HepG2 (cell line): ENCODE measurements around the gene TRA2B. TPM values are rescaled to one million over a fixed set of nuclear protein-coding genes. Genes with fewer than 3 reads are reported as not detected.

Source experiments
- CHD4 ChIP-seq: fragments of 200-600 bp; sonication (generic); IDR thresholded peaks from 2 replicates; pipeline ENCODE4 v1.7.0; 2017; ENCODE audit warnings: mild to moderate bottlenecking, low read length, borderline replicate concordance
- E2F2 ChIP-seq: sonication (generic); formaldehyde crosslinking; IDR thresholded peaks from 2 replicates; pipeline ENCODE4 v1.4.0; 2020; ENCODE audit warnings: missing genetic modification reagents, borderline replicate concordance
- GABPA ChIP-seq, 2 experiments: IDR thresholded peaks; 2 replicates each; pipeline ENCODE4 v1.6.1; 2011 to 2016; ENCODE audit warnings: low read depth in 2 of 2, low read length in 1 of 2, missing biosample characterization in 1 of 2, missing genetic modification characterization in 1 of 2
- KAT2B ChIP-seq: fragments of 150-350 bp; IDR thresholded peaks from 2 replicates; pipeline ENCODE4 v1.6.1; 2014; ENCODE audit warnings: low read depth, low read length, borderline replicate concordance
- MLLT10 ChIP-seq: sonication (generic); formaldehyde crosslinking; IDR thresholded peaks from 2 replicates; pipeline ENCODE4 v1.4.0; 2020; ENCODE audit warnings: missing genetic modification reagents
- NFE2L2 ChIP-seq: fragments of 150-350 bp; IDR thresholded peaks from 2 replicates; pipeline ENCODE4 v1.6.1; 2014; ENCODE audit warnings: low read length
- PAF1 ChIP-seq: IDR thresholded peaks from 2 replicates; pipeline ENCODE4 v1.6.1; 2016; ENCODE audit warnings: missing genetic modification reagents, missing compliant biosample characterization
- PHF5A ChIP-seq: IDR thresholded peaks from one replicate; pipeline ENCODE4 v1.6.1; 2018; ENCODE audit warnings: low read depth, missing genetic modification reagents; ENCODE audit not compliant: unreplicated experiment
- PLSCR1 ChIP-seq: sonication (generic); formaldehyde crosslinking; IDR thresholded peaks from 2 replicates; pipeline ENCODE4 v1.5.0; 2020; ENCODE audit warnings: missing genetic modification reagents, mild to moderate bottlenecking, borderline replicate concordance
- RCOR2 ChIP-seq: IDR thresholded peaks from 2 replicates; pipeline ENCODE4 v1.6.1; 2016; ENCODE audit warnings: missing biosample characterization, missing genetic modification reagents
- REL ChIP-seq: sonication (generic); formaldehyde crosslinking; conservative IDR thresholded peaks from 2 replicates; pipeline ENCODE4 v1.8.0; 2022; ENCODE audit warnings: mild to moderate bottlenecking, missing genetic modification reagents, moderate library complexity
- RFX1 ChIP-seq: fragments of 450-650 bp; IDR thresholded peaks from 2 replicates; pipeline ENCODE4 v1.6.1; 2017
- RFX3 ChIP-seq: IDR thresholded peaks from 2 replicates; pipeline ENCODE4 v1.6.1; 2016; ENCODE audit warnings: missing biosample characterization, missing genetic modification reagents
- SNAPC2 ChIP-seq: sonication (generic); formaldehyde crosslinking; IDR thresholded peaks from 2 replicates; pipeline ENCODE4 v1.8.1; 2022; ENCODE audit warnings: mild to moderate bottlenecking, missing genetic modification reagents
- SNAPC5 ChIP-seq: sonication (generic); formaldehyde crosslinking; IDR thresholded peaks from 2 replicates; pipeline ENCODE4 v1.8.1; 2023; ENCODE audit warnings: mild to moderate bottlenecking, missing genetic modification reagents, borderline replicate concordance
- SNRNP70 ChIP-seq: fragments of 200-400 bp; formaldehyde crosslinking; IDR thresholded peaks from 2 replicates; pipeline ENCODE4 v1.6.1; 2017; ENCODE audit warnings: mild to moderate bottlenecking, low read depth, low read length, moderate library complexity
- SP4 ChIP-seq: sonication (generic); formaldehyde crosslinking; IDR thresholded peaks from 2 replicates; pipeline ENCODE4 v1.8.1; 2023; ENCODE audit warnings: mild to moderate bottlenecking, missing genetic modification reagents
- U2AF1 ChIP-seq: fragments of 200-400 bp; formaldehyde crosslinking; optimal IDR thresholded peaks from 2 replicates; pipeline ENCODE3; 2017; ENCODE audit warnings: mild to moderate bottlenecking, low read depth, low read length
- ZBTB20 ChIP-seq: sonication (generic); formaldehyde crosslinking; IDR thresholded peaks from 2 replicates; pipeline ENCODE4 v1.8.1; 2023; ENCODE audit warnings: missing genetic modification reagents, low read depth, mild to moderate bottlenecking, borderline replicate concordance
- ZBTB42 ChIP-seq: sonication (generic); formaldehyde crosslinking; IDR thresholded peaks from 2 replicates; pipeline ENCODE4 v1.5.0; 2020; ENCODE audit warnings: mild to moderate bottlenecking, missing genetic modification reagents
- ZFX ChIP-seq: sonication (generic); formaldehyde crosslinking; IDR thresholded peaks from 2 replicates; pipeline ENCODE4 v1.4.0; 2020; ENCODE audit warnings: mild to moderate bottlenecking, low read depth, missing genetic modification reagents, moderate library complexity
- ZNF207 ChIP-seq: fragments of 450-650 bp; IDR thresholded peaks from 2 replicates; pipeline ENCODE4 v1.6.1; 2016; ENCODE audit warnings: antibody characterized with exemption, borderline replicate concordance
- ZNF253 ChIP-seq: sonication (generic); formaldehyde crosslinking; IDR thresholded peaks from 2 replicates; pipeline ENCODE4 v1.8.0; 2022; ENCODE audit warnings: mild to moderate bottlenecking, missing genetic modification reagents, borderline replicate concordance
- ZNF546 ChIP-seq: sonication (generic); formaldehyde crosslinking; conservative IDR thresholded peaks from 2 replicates; pipeline ENCODE4 v1.8.1; 2023; ENCODE audit warnings: mild to moderate bottlenecking, missing genetic modification reagents
- ZNF556 ChIP-seq: sonication (generic); formaldehyde crosslinking; IDR thresholded peaks from 2 replicates; pipeline ENCODE4 v1.4.0; 2020; ENCODE audit warnings: mild to moderate bottlenecking, missing genetic modification reagents, borderline replicate concordance
- ZNF800 ChIP-seq: sonication (generic); formaldehyde crosslinking; IDR thresholded peaks from 2 replicates; pipeline ENCODE4 v1.4.0; 2020; ENCODE audit warnings: missing genetic modification reagents
- ZSCAN29 ChIP-seq: sonication (generic); formaldehyde crosslinking; conservative IDR thresholded peaks from 2 replicates; pipeline ENCODE4 v1.4.0; 2020; ENCODE audit warnings: mild to moderate bottlenecking, missing genetic modification reagents
- polyA plus RNA-seq, 8 experiments: library from polyadenylated mRNA; depleted of rRNA in 3 of 8; stranded (reverse) in 7 of 8; unstranded in 1 of 8; fragments of >200 nt; fragmentation: Illumina TruSeq in 4 of 8; extraction: Trizol in 4 of 8; gene quantifications; 2 replicates each; pipeline versions ENCODE4 v1.2.1 to v1.2.3, GENCODE V29; 2011 to 2016; ENCODE audit warnings: low read depth in 4 of 8, missing spikeins in 1 of 8, mixed read lengths in 1 of 8; ENCODE audit not compliant: insufficient read depth in 1 of 8
- total RNA-seq, 5 experiments: library from RNA; depleted of rRNA; stranded (reverse); fragments of >200 nt; fragmentation: Illumina TruSeq; extraction: Trizol; gene quantifications; 2 replicates each; pipeline ENCODE4 v1.2.3, GENCODE V29; 2016; ENCODE audit warnings: low read depth in 1 of 5

The TRA2B gene
- total and polyA plus RNA-seq, 2 of the 13 experiments (the other 11 are each of a cell fraction or from before 2014, with no cell fraction given): 105 to 241 TPM

- TF ChIP-seq ZNF546: no peak
- no peak for TF ChIP-seq RCOR2 (CRISPR knock-in tag)
- no peak; the same call in 1 of the 2 replicates for TF ChIP-seq SP4 (CRISPR knock-in tag)
- TF ChIP-seq U2AF1: no peak
- no peak for TF ChIP-seq REL (CRISPR knock-in tag)
- TF ChIP-seq KAT2B: no peak
- no peak for TF ChIP-seq ZBTB20
- no peak for TF ChIP-seq SNRNP70
- TF ChIP-seq ZNF253: no peak
- no peak for TF ChIP-seq PAF1 (CRISPR knock-in tag)
- TF ChIP-seq RFX3: no peak
- TF ChIP-seq PLSCR1 (CRISPR knock-in tag): no peak
- no peak for TF ChIP-seq ZBTB42
- peak; percentile 63; the same call in 1 of the 2 replicates for TF ChIP-seq ZFX
- no peak for TF ChIP-seq RFX1
- no peak for TF ChIP-seq ZNF207
- no peak for TF ChIP-seq NFE2L2
- no peak for TF ChIP-seq SNAPC2
- TF ChIP-seq SNAPC5: no peak
- no peak for TF ChIP-seq CHD4
- TF ChIP-seq MLLT10 (CRISPR knock-in tag): no peak
- TF ChIP-seq PHF5A: no peak
- no peak for TF ChIP-seq E2F2 (CRISPR knock-in tag)
- TF ChIP-seq ZSCAN29: no peak
- TF ChIP-seq ZNF556 (CRISPR knock-in tag): no peak
- TF ChIP-seq ZNF800: no peak
- no peak for TF ChIP-seq GABPA (IDR thresholded peaks at IDR 0.05; ENCODE audit: low read depth, low read length)
- TF ChIP-seq GABPA (CRISPR knock-in tag; IDR thresholded peaks at IDR 0.05; ENCODE audit: low read depth): peak; percentile 22; the same call in 1 of the 2 replicates
Observed at GRCh38 chr3:185960522-185961288, 22.9 kb upstream of the TRA2B start (continued).
